ENCODE results near the gene ERRFI1.
A peak's percentile ranks its signal among the peaks of the same experiment; 100 is the strongest.

The ERRFI1 gene

GRCh38 chr1:7983086-7983778 lies 42.9 kb downstream of the ERRFI1 start:
- no peak for TF ChIP-seq CTCF (IDR thresholded peaks at IDR 0.05; ENCODE audit: low read depth, low read length)
- Histone ChIP-seq H3K4me3 (ENCODE audit: low read depth, low read length) (no peak overlapping the region), H3K36me3 (peaks cover 20% of the 10 kb centered on the region), H3K9me3 (no peaks in the 10 kb centered on the region), H3K27me3 (no peaks in the 10 kb centered on the region), H3K4me1 (no peaks in the 10 kb centered on the region)
- no peak for DNase-seq

GRCh38 chr1:7980984-7981383 lies 45.1 kb downstream of the ERRFI1 start:
- peaks cover 17% of the 10 kb centered on the region for H3K36me3 ChIP-seq

GRCh38 chr1:7975212-7975865 lies 50.8 kb downstream of the ERRFI1 start:
- peak; percentile 81 for TF ChIP-seq CTCF (IDR thresholded peaks at IDR 0.05; ENCODE audit: low read depth, low read length)
- Histone ChIP-seq H3K36me3 (peaks cover 2% of the 10 kb centered on the region), H3K4me1 (no peaks in the 10 kb centered on the region), H3K27me3 (no peaks in the 10 kb centered on the region), H3K4me3 (ENCODE audit: low read depth, low read length) (no peak overlapping the region), H3K9me3 (no peaks in the 10 kb centered on the region)
- peak; percentile 58 for DNase-seq

More at GRCh38 chr1:7980984-7981383, 45.1 kb downstream of the ERRFI1 start:
- DNase-seq: no peak
- H3K27me3 ChIP-seq: no peaks in the 10 kb centered on the region
- no peak overlapping the region for H3K4me3 ChIP-seq (ENCODE audit: low read depth, low read length)
- no peaks in the 10 kb centered on the region for H3K4me1 ChIP-seq
- no peaks in the 10 kb centered on the region for H3K9me3 ChIP-seq
- no peak for TF ChIP-seq CTCF (IDR thresholded peaks at IDR 0.05; ENCODE audit: low read depth, low read length)

GRCh38 chr1:7973086-7973485 lies 53.0 kb downstream of the ERRFI1 start:
- DNase-seq: no peak
- no peak for TF ChIP-seq CTCF (IDR thresholded peaks at IDR 0.05; ENCODE audit: low read depth, low read length)
- Histone ChIP-seq H3K9me3 (no peaks in the 10 kb centered on the region), H3K36me3 (peaks cover 4% of the 10 kb centered on the region), H3K4me3 (ENCODE audit: low read depth, low read length) (no peak overlapping the region), H3K27me3 (no peaks in the 10 kb centered on the region), H3K4me1 (no peaks in the 10 kb centered on the region)

GRCh38 chr1:7972285-7972684 lies 53.8 kb downstream of the ERRFI1 start:
- DNase-seq: no peak
- no peak overlapping the region for H3K4me3 ChIP-seq (ENCODE audit: low read depth, low read length)
- no peaks in the 10 kb centered on the region for H3K4me1 ChIP-seq
- no peaks in the 10 kb centered on the region for H3K9me3 ChIP-seq
- peaks cover 4% of the 10 kb centered on the region for H3K36me3 ChIP-seq
- no peaks in the 10 kb centered on the region for H3K27me3 ChIP-seq
- no peak for TF ChIP-seq CTCF (IDR thresholded peaks at IDR 0.05; ENCODE audit: low read depth, low read length)

- H3K27me3 ChIP-seq: no peaks in the 10 kb centered on the region
- no peaks in the 10 kb centered on the region for H3K4me1 ChIP-seq
- DNase-seq: no peak
- no peaks in the 10 kb centered on the region for H3K9me3 ChIP-seq
- no peak overlapping the region for H3K4me3 ChIP-seq (ENCODE audit: low read depth, low read length)
- no peak for TF ChIP-seq CTCF (IDR thresholded peaks at IDR 0.05; ENCODE audit: low read depth, low read length)
- H3K36me3 ChIP-seq: peaks cover 4% of the 10 kb centered on the region
Measured at GRCh38 chr1:7971024-7971423, 55.1 kb downstream of the ERRFI1 start.

All from BE2C (cell line).